Heart right ventricle (tissue), 16 donors: ENCODE results near the gene ZNF555. TPM values are rescaled to one million over a fixed set of nuclear protein-coding genes. Genes with fewer than 3 reads are reported as not detected.

Experiments used
- ATAC-seq, 8 donors: fragments of 200-7000 bp; cut with Tn5 transposase; one replicate each; pipeline ENCODE4 v1.9.1; 2020; ENCODE audit warnings: mild to moderate bottlenecking in 8 of 8, moderate library complexity in 8 of 8, moderate number of reproducible peaks in 1 of 8
- DNase-seq, 2 donors: peaks; one replicate each; pipeline ENCODE4 v3.0.0-alpha.2; 2020
- H3K27ac ChIP-seq, 10 donors: fragments of 200-600 bp; sonication (generic) in 2 of 10; one replicate each; pipeline versions ENCODE4 v1.5.0 to v1.8.0; 2020 to 2022; ENCODE audit warnings: mild to moderate bottlenecking in 3 of 10
- H3K27me3 ChIP-seq, 7 donors: fragments of 200-600 bp; one replicate each; pipeline ENCODE4 v1.8.0; 2021 to 2022; ENCODE audit warnings: mild to moderate bottlenecking in 2 of 7
- H3K36me3 ChIP-seq, 9 donors: fragments of 200-600 bp; sonication (generic) in 1 of 9; one replicate each; pipeline versions ENCODE4 v1.5.0 to v1.8.0; 2020 to 2022; ENCODE audit warnings: mild to moderate bottlenecking in 2 of 9
- H3K4me1 ChIP-seq, 9 donors: fragments of 200-600 bp; sonication (generic) in 1 of 9; one replicate each; pipeline versions ENCODE4 v1.5.0 to v1.8.0; 2020 to 2022; ENCODE audit warnings: mild to moderate bottlenecking in 4 of 9
- H3K4me3 ChIP-seq, 10 donors: fragments of 200-600 bp; sonication (generic) in 2 of 10; one replicate each; pipeline versions ENCODE4 v1.5.0 to v1.8.0; 2020 to 2022; ENCODE audit warnings: mild to moderate bottlenecking in 7 of 10, moderate library complexity in 2 of 10
- H3K9me3 ChIP-seq, 11 donors: fragments of 200-600 bp in 10 of 11; sonication (generic) in 2 of 11; one replicate each; pipeline versions ENCODE4 v1.5.0 to v1.8.0; 2013 to 2022; ENCODE audit warnings: mild to moderate bottlenecking in 2 of 11, control low read depth in 1 of 11, moderate library complexity in 1 of 11
- CTCF ChIP-seq, 9 donors: fragments of 200-600 bp; sonication (generic) in 2 of 9; IDR thresholded peaks; one replicate each; pipeline versions ENCODE4 v1.5.0 to v1.8.0; 2021 to 2022; ENCODE audit warnings: antibody characterized with exemption in 9 of 9, mild to moderate bottlenecking in 5 of 9, moderate library complexity in 1 of 9
- WGBS, 2 donors: extraction: QIAGEN DNeasy Blood & Tissue Kit; methylation state at CpG; one replicate each; pipeline ENCODE4 v1.1.7; 2013; ENCODE audit warnings: inconsistent platforms in 1 of 2; 5-methylcytosine and 5-hydroxymethylcytosine counted together
- intact Hi-C, 10 donors: fragments of 100-400 bp; cut with DNase I; formaldehyde crosslinking; loops; one replicate each; pipeline versions ENCODE4 v1.11.1 to v1.14.2; 2022
- polyA plus RNA-seq, 2 donors: library from polyadenylated mRNA; stranded (reverse); fragments of 200-250 nt; gene quantifications; one replicate each; pipeline ENCODE4 v1.2.3, GENCODE V29; 2013
- total RNA-seq, 10 donors: library from RNA; stranded (reverse); fragmentation: NEBNext Ultra II Directional in 3 of 10; extraction: Animal tissue kit (Norgen Biotek cat#: 25700) in 3 of 10; gene quantifications; one replicate each; pipeline versions ENCODE4 v1.2.1 to v1.2.4, GENCODE V29; 2021 to 2023
- donor health status: Arrhythmogenic right ventricular cardiomyopathy.
- donor health status: ischemic (EF 13 %, LVEDD 7.1; RV severe dilation, severe dysfunction).
- donor health status: healthy with polysubstance abuse.
- donor health status: DM: no; HTN: yes; CAD: no.
- donor health status: DM: no; HTN: no; CAD: no.
- donor health status: ischemic (EF 25% LVEDD 6.9; RV normal size, moderate dysfunction).
- donor health status: ischemic (EF 25% LVEDD 5.7; RV mildly dilated, moderate dysfunction).
- donor health status: healthy.
- donor health status: DM: yes; HTN: yes; CAD: no.
- donor health status: Ischemic cardiomyopathy.
- donor health status: ischemic (EF 35%, LVEDD 5.7; RV mildly dilated, moderate dysfunction).
- donor health status: nonischemic (EF 11% LVEDD 7.7; RV severe dilation, severe dysfunction).
- donor health status: DM: yes; HTN: yes; CAD: no.
- donor health status: PGD.
- donor health status: ischemic (EF 29% LVEDD 5.4; RV normal size, mild dysfunction).
- donor health status: nonischemic (EF 23%, LVEDD 6.1; RV moderate dilation, normal function).

Gene ZNF555
- total and polyA plus RNA-seq, 12 donors = 2.6 to 11.3 (median 8.2) TPM

- intact Hi-C loops = loop anchor here in 2 of 10 donors (1.0 to 2.0 kb wide), 2 partner anchors 59 kb away; partner anchors contain the start of gene SGTA (in 2 of the 2)
- Histone ChIP-seq H3K4me3 (peak overlapping the region; percentile 46 to 88 (median 72)), H3K27me3 (no peaks in the 10 kb centered on the region), H3K9me3 (peaks cover 0 to 53% (median 9%) of the 10 kb centered on the region in 11 donors), H3K4me1 (peaks cover 0 to 35% (median 18%) of the 10 kb centered on the region in 9 donors), H3K36me3 (peaks cover 0 to 27% (median under 1%) of the 10 kb centered on the region in 9 donors), H3K27ac (peak overlapping the region; percentile 88 to 97 (median 91))
- ATAC-seq = no peak
- TF ChIP-seq CTCF (IDR thresholded peaks at IDR 0.05) = no peak
- 3 to 4% methylated on average over 54 to 62 of the region's 62 CpGs for WGBS, 2 donors
- DNase-seq = peak in 1 of 2 donors; percentile 31
Measured at GRCh38 chr19:2841855-2842574, 740 bp downstream of the ZNF555 start.

- peaks cover 0 to 54% (median 18%) of the 10 kb centered on the region in 11 donors for H3K9me3 ChIP-seq
- 97 to 100% methylated on average over 2 of the region's 2 CpGs for WGBS, 2 donors
Measured at GRCh38 chr19:2845107-2845506, 3.8 kb downstream of the ZNF555 start.

GRCh38 chr19:2846180-2846894 lies 5.1 kb downstream of the ZNF555 start:
- peaks cover 0 to 49% (median 13%) of the 10 kb centered on the region in 9 donors for H3K36me3 ChIP-seq
- peaks cover 0 to 67% (median 25%) of the 10 kb centered on the region in 11 donors for H3K9me3 ChIP-seq
- DNase-seq (no peak), ATAC-seq (no peak)
- no peak for TF ChIP-seq CTCF (IDR thresholded peaks at IDR 0.05)
- no peaks in the 10 kb centered on the region for H3K27me3 ChIP-seq
- H3K27ac ChIP-seq = peak overlapping the region in 3 of 10 donors; percentile 13 to 53 (median 30)
- 81 to 84% methylated on average over 13 of the region's 13 CpGs for WGBS, 2 donors
- H3K4me3 ChIP-seq = no peak overlapping the region
- H3K4me1 ChIP-seq = peaks cover 0 to 34% (median 18%) of the 10 kb centered on the region in 9 donors
- intact Hi-C loops = no loop called here

More at GRCh38 chr19:2845107-2845506, 3.8 kb downstream of the ZNF555 start:
- ATAC-seq (no peak), DNase-seq (no peak)
- Histone ChIP-seq H3K27me3 (no peaks in the 10 kb centered on the region), H3K4me3 (no peak overlapping the region), H3K36me3 (peaks cover 0 to 37% (median 2%) of the 10 kb centered on the region in 9 donors), H3K4me1 (peaks cover 0 to 35% (median 18%) of the 10 kb centered on the region in 9 donors), H3K27ac (peak overlapping the region in 1 of 10 donors; percentile 53)
- no peak for TF ChIP-seq CTCF (IDR thresholded peaks at IDR 0.05)
- intact Hi-C loops = no loop called here

GRCh38 chr19:2847507-2847906 lies 6.2 kb downstream of the ZNF555 start:
- Histone ChIP-seq H3K4me1 (peaks cover 0 to 27% (median 12%) of the 10 kb centered on the region in 9 donors), H3K4me3 (no peak overlapping the region), H3K36me3 (peaks cover 11 to 61% (median 25%) of the 10 kb centered on the region in 9 donors), H3K27me3 (no peaks in the 10 kb centered on the region), H3K27ac (no peak overlapping the region), H3K9me3 (peaks cover 0 to 78% (median 33%) of the 10 kb centered on the region in 11 donors)
- WGBS, 2 donors = 99% methylated on average over 3 of the region's 3 CpGs
- no peak for TF ChIP-seq CTCF (IDR thresholded peaks at IDR 0.05)
- DNase-seq (no peak), ATAC-seq (no peak)
- intact Hi-C loops = no loop called here
